HG03097 (cell line): ENCODE data around the gene NTF3.
"Not testable (repeated sequence)": the region's sequence is repeated elsewhere in the genome, so short reads cannot be mapped to it uniquely, and the experiment has no call there.

Source experiments
- ATAC-seq: cut with Tn5 transposase; IDR thresholded peaks from one replicate; pipeline ENCODE4 v1.9.1; 2021; ENCODE audit not compliant: unreplicated experiment, low FRiP score

The NTF3 gene

DNA sequence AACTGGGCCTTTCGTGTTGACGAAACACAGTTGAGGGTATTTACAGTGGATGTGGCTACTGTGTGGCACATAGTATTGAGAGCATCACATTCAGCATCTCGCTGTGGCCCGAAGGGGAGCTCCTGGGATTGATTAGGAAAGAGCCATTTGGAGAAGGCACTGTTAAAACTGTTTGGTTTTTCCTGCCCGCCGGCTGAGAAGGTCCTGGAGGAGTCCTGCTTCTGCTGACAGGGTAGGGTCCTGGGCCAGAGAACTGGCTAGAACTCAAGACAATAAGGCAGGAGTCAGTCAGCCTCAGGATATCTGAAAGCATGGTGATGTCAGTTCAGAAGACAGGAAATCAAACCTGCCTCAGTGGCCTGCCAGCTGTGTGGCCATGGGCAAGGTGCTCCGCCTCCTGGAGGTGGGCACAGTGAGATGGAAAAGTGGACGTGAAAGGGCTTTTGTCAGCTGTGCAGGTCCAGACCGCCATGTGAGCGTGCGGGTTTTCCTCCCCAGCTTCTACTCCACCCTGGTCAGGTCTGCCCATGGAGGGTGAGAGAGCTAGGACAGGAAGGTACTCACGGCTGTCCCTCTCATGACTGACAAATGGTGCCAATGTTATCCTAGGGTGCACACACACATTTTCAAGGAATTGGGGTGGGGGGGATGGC is 92.3 kb downstream of the NTF3 start:
- ATAC-seq = no peak

GRCh38 chr12:5524769-5525436 is 93.0 kb downstream of the NTF3 start:
- no peak for ATAC-seq

GRCh38 chr12:5525783-5526367 is 94.0 kb downstream of the NTF3 start:
- no peak for ATAC-seq

GRCh38 chr12:5533368-5533767 is 101.5 kb downstream of the NTF3 start:
- ATAC-seq = no peak

DNA sequence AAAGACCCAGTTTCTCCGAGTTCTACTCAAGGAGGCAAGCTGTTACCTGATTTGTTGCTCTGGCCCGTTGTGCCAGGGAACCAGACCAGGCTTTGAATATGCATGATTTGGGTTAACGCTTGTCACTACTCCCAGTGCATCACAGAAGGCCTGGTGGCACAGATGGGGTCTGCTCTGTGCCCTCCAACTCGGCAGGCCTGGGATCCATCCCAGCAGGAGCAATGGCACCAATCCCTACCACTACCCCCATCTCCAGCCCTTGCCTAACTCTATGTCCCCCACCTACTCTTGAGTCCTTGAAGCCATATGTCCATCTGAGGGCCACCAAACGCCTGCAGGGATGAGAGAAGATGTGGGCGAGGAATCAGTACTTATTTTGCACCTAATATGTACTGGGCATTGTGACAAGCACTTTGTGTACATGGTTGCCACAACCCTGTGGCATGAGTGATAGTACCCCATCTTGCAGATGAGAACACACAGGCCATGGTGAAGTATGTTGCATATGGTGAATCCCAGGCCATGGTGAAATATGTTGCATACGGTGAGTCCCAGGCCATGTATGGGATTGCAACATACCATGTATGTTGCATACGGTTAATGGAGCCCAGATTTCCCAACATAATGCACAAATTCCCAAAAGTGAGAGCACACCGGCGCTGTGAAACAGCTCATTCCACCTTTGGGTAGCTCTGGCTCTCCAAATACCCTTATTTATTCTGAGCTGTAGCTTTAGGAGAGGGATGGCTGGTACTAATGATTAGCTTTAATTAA is 102.7 kb downstream of the NTF3 start:
- ATAC-seq = no peak

DNA sequence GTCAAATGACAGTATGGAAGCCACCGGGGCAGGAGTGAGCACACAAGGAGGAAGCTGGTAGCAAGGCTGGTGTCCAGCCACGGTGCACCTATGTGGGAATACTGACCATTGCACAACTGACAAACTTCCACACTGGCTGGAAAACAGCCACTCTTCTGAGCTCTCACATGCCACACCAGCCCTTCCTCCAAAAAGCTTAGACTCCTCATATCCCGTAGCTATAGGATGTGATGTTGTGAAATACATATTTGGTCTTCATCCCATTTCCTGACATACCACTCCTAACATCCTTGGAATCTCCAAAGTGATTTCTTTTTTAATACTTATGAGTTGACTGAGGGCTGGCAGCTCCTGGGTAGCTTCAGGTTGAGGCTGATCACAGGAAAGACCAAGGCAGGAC is 103.6 kb downstream of the NTF3 start:
- no peak for ATAC-seq

GRCh38 chr12:5537026-5537615 is 105.2 kb downstream of the NTF3 start:
- not testable (repeated sequence) for ATAC-seq

DNA sequence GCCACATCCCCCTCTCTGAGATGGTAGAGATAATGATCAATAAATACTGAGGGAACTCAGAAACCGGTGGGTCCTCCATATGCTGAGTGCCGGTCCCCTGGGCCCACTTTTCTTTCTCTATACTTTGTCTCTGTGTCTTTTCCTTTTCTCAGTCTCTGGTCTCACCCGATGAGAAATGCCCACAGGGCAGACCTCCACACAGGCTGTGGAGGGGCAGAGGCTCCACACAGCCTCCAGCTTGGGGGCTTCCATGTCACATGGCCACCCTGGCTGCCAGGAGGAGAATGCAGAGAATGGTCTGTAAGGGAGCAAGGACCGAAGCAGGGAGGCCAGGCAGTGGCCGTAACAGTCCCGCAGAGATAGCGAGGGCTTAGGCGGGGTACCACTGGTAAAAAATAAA is 105.9 kb downstream of the NTF3 start:
- no peak for ATAC-seq
